ENCODE measurements around the gene CIZ1. TPM values are rescaled to one million over a fixed set of nuclear protein-coding genes. Genes with fewer than 3 reads are reported as not detected.

CIZ1 gene
- total RNA-seq, 1 experiment from 2014 or later = 111 TPM

- Histone ChIP-seq H3K4me3 (ENCODE audit: low read depth in 2 of 2, low read length in 2 of 2) (no peak overlapping the region), H3K27ac (ENCODE audit: low read length) (no peak overlapping the region), H3K4me1 (ENCODE audit: control insufficient read depth, insufficient read depth, low read length) (peaks cover 2% of the 10 kb centered on the region; the same call in 1 of the 2 replicates), H3K9me3 (ENCODE audit: control insufficient read depth, insufficient read depth, low read depth, low read length) (no peaks in the 10 kb centered on the region), H3K36me3 (ENCODE audit: control insufficient read depth, insufficient read depth, low read length) (no peaks in the 10 kb centered on the region), H3K27me3 (ENCODE audit: control insufficient read depth, insufficient read depth, low read length) (no peaks in the 10 kb centered on the region)
- in situ Hi-C loops (cut with HindIII; ENCODE audit: low pct_unique_long_range_greater_than_20kb, low sequenced_read_pairs) (no loop called here), intact Hi-C loops (cut with micrococcal nuclease; ENCODE audit: unreplicated experiment) (no loop called here)
- ChIA-PET CTCF (interaction anchor here (0.7 kb wide), 1 partner anchor 19 kb away, joined by 3 read pairs; no protein-coding TSS in a partner anchor), POLR2A (no interaction called here)
- ATAC-seq (no peak), DNase-seq (ENCODE audit: low read depth, low spot score) (no peak)
- BruUV-seq (replicated peaks) = TSS peak; percentile 33
- no peak for TF ChIP-seq TCF7L2 (IDR thresholded peaks at IDR 0.05; ENCODE audit: low read depth, low read length)
- TF ChIP-seq, protein P1, sequence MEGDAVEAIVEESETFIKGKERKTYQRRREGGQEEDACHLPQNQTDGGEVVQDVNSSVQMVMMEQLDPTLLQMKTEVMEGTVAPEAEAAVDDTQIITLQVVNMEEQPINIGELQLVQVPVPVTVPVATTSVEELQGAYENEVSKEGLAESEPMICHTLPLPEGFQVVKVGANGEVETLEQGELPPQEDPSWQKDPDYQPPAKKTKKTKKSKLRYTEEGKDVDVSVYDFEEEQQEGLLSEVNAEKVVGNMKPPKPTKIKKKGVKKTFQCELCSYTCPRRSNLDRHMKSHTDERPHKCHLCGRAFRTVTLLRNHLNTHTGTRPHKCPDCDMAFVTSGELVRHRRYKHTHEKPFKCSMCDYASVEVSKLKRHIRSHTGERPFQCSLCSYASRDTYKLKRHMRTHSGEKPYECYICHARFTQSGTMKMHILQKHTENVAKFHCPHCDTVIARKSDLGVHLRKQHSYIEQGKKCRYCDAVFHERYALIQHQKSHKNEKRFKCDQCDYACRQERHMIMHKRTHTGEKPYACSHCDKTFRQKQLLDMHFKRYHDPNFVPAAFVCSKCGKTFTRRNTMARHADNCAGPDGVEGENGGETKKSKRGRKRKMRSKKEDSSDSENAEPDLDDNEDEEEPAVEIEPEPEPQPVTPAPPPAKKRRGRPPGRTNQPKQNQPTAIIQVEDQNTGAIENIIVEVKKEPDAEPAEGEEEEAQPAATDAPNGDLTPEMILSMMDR (IDR thresholded peaks at IDR 0.05) = no peak
- TF ChIP-seq POLR2AphosphoS5 (IDR thresholded peaks at IDR 0.05; ENCODE audit: low read depth, low read length) = no peak
- TF ChIP-seq, protein P2, sequence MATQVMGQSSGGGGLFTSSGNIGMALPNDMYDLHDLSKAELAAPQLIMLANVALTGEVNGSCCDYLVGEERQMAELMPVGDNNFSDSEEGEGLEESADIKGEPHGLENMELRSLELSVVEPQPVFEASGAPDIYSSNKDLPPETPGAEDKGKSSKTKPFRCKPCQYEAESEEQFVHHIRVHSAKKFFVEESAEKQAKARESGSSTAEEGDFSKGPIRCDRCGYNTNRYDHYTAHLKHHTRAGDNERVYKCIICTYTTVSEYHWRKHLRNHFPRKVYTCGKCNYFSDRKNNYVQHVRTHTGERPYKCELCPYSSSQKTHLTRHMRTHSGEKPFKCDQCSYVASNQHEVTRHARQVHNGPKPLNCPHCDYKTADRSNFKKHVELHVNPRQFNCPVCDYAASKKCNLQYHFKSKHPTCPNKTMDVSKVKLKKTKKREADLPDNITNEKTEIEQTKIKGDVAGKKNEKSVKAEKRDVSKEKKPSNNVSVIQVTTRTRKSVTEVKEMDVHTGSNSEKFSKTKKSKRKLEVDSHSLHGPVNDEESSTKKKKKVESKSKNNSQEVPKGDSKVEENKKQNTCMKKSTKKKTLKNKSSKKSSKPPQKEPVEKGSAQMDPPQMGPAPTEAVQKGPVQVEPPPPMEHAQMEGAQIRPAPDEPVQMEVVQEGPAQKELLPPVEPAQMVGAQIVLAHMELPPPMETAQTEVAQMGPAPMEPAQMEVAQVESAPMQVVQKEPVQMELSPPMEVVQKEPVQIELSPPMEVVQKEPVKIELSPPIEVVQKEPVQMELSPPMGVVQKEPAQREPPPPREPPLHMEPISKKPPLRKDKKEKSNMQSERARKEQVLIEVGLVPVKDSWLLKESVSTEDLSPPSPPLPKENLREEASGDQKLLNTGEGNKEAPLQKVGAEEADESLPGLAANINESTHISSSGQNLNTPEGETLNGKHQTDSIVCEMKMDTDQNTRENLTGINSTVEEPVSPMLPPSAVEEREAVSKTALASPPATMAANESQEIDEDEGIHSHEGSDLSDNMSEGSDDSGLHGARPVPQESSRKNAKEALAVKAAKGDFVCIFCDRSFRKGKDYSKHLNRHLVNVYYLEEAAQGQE (IDR thresholded peaks at IDR 0.05; ENCODE audit: insufficient read depth in 1 of 2, low read depth in 2 of 2, low read length in 1 of 2) = no peak
- no peak for TF ChIP-seq SIN3A (IDR thresholded peaks at IDR 0.05; ENCODE audit: borderline replicate concordance, insufficient read depth, low read depth, low read length)
Measured at GRCh38 chr9:128205296-128205944, 14.0 kb upstream of the CIZ1 start.

DNA sequence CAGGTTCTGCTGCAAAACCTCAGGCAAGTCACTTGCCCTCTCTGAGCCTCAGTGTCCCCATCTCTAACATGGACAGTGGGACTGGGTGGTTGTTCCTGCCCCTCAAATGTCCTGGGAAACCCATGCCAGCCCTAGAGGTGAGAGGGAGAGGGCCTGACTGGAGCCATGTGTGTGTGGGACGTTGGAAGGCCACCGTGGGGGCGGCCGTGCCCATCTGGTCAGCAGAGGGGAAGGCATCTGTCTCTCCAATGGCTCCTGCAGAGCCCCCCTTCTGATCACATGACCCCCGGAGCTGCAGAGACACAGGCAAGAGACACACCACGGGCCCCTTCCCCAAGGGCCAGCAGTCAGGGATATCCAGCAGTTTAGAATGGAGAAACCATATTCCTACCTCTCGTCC lies 13.5 kb upstream of the CIZ1 start:
- Histone ChIP-seq H3K27me3 (ENCODE audit: control insufficient read depth, insufficient read depth, low read length) (no peaks in the 10 kb centered on the region), H3K4me3 (ENCODE audit: low read depth in 2 of 2, low read length in 2 of 2) (no peak overlapping the region; a peak in 1 of 4 replicates), H3K36me3 (ENCODE audit: control insufficient read depth, insufficient read depth, low read length) (no peaks in the 10 kb centered on the region), H3K27ac (ENCODE audit: low read length) (no peak overlapping the region), H3K9me3 (ENCODE audit: control insufficient read depth, insufficient read depth, low read depth, low read length) (no peaks in the 10 kb centered on the region), H3K4me1 (ENCODE audit: control insufficient read depth, insufficient read depth, low read length) (peaks cover 2% of the 10 kb centered on the region; the same call in 1 of the 2 replicates)
- no peak for DNase-seq (ENCODE audit: low read depth, low spot score)
- no peak for ATAC-seq
- TF ChIP-seq POLR2AphosphoS5 (IDR thresholded peaks at IDR 0.05; ENCODE audit: low read depth, low read length) = no peak
- intact Hi-C loops (cut with micrococcal nuclease; ENCODE audit: unreplicated experiment) (no loop called here), in situ Hi-C loops (cut with HindIII; ENCODE audit: low pct_unique_long_range_greater_than_20kb, low sequenced_read_pairs) (no loop called here)
- ChIA-PET CTCF (no interaction called here), POLR2A (interaction anchor here (0.6 kb wide), 1 partner anchor 12 kb away, joined by 3 read pairs; no protein-coding TSS in a partner anchor)
- BruUV-seq (replicated peaks) = no TSS peak
